ENCODE results near the gene S1PR3. TPM values are rescaled to one million over a fixed set of nuclear protein-coding genes. Genes with fewer than 3 reads are reported as not detected.

Gene S1PR3
- total RNA-seq, 1 donor, result 3.3 TPM

DNA sequence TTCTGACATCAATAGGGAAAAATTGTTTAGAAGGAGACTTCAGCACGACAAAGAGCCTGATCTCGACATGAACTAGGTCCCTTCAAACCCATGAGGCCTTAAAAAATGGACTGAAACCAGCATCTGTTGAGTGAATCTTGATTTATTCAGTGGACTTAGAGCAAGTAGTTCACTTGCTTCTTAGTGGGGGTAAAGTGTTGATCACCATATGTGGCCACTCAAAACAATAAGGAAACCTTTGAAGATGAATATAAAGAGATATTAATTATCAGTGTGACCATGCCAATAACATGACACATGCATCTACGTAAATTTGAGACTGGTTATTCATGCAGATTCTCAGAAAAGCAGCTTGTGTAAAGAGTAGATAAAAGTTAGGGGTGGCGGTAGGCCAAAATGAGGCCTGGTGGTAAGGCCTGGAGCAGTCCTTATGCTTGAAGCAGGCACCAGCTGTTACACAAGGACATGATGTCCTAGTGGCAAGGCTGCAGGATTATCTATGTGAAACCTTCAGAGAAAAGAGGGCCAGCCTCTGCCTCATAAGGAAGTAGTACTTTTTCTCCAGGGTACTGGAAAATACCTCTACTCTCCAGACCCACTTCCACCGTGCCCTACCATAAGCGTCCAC is 61.3 kb downstream of the S1PR3 start:
- H3K79me2 ChIP-seq (ENCODE audit: insufficient read depth, low read length), result no peaks in the 10 kb centered on the region
- DNase-seq (ENCODE audit: insufficient read length, low spot score, missing footprints), result no peak
- H3K4me3 ChIP-seq (ENCODE audit: insufficient read depth, low read length), result no peak overlapping the region
- no peaks in the 10 kb centered on the region for H4K20me1 ChIP-seq (ENCODE audit: insufficient read depth, low read length)
- no peak overlapping the region for H3K27ac ChIP-seq (ENCODE audit: low read depth, low read length)
- no peak overlapping the region for H2AFZ ChIP-seq (ENCODE audit: low read length)
- H3K27me3 ChIP-seq (ENCODE audit: insufficient read depth, low read length), result no peaks in the 10 kb centered on the region
- no peak overlapping the region for H3K4me2 ChIP-seq (ENCODE audit: insufficient read depth, low read length)
- no peaks in the 10 kb centered on the region for H3K36me3 ChIP-seq (ENCODE audit: insufficient read depth, low read length)
- H3K4me1 ChIP-seq (ENCODE audit: insufficient read depth, low read length), result no peaks in the 10 kb centered on the region
- TF ChIP-seq, protein P1, sequence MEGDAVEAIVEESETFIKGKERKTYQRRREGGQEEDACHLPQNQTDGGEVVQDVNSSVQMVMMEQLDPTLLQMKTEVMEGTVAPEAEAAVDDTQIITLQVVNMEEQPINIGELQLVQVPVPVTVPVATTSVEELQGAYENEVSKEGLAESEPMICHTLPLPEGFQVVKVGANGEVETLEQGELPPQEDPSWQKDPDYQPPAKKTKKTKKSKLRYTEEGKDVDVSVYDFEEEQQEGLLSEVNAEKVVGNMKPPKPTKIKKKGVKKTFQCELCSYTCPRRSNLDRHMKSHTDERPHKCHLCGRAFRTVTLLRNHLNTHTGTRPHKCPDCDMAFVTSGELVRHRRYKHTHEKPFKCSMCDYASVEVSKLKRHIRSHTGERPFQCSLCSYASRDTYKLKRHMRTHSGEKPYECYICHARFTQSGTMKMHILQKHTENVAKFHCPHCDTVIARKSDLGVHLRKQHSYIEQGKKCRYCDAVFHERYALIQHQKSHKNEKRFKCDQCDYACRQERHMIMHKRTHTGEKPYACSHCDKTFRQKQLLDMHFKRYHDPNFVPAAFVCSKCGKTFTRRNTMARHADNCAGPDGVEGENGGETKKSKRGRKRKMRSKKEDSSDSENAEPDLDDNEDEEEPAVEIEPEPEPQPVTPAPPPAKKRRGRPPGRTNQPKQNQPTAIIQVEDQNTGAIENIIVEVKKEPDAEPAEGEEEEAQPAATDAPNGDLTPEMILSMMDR (IDR thresholded peaks at IDR 0.05; ENCODE audit: extremely low read depth, low read depth, low read length), result no peak
- H3K9me3 ChIP-seq (ENCODE audit: low read depth, low read length), result no peaks in the 10 kb centered on the region

DNA sequence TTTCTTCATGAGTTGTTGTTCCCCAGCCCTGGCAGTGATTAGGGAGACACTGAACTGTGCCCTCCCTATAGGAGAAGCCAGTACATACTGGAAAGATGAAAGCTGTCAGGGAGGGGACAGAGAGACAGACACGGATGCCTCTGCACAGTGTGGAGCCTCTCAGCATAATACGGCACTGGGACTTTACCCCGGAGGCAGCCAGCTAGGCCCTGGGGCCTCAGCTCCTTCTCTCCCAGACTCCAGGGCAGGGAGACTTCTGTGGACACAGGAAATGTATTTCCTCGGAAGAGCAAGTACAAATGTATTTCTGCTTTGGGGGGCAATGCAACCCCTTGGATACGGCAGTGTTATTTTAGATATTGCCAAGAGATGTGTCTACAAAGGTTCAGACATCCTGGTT is 62.0 kb downstream of the S1PR3 start:
- TF ChIP-seq, protein P1 (IDR thresholded peaks at IDR 0.05; ENCODE audit: extremely low read depth, low read depth, low read length), result no peak
- no peaks in the 10 kb centered on the region for H3K36me3 ChIP-seq (ENCODE audit: insufficient read depth, low read length)

More for the DNA sequence above, 62.0 kb downstream of the S1PR3 start:
- no peaks in the 10 kb centered on the region for H3K27me3 ChIP-seq (ENCODE audit: insufficient read depth, low read length)
- H4K20me1 ChIP-seq (ENCODE audit: insufficient read depth, low read length), result no peaks in the 10 kb centered on the region
- no peaks in the 10 kb centered on the region for H3K79me2 ChIP-seq (ENCODE audit: insufficient read depth, low read length)
- H3K4me1 ChIP-seq (ENCODE audit: insufficient read depth, low read length), result no peaks in the 10 kb centered on the region
- no peak overlapping the region for H2AFZ ChIP-seq (ENCODE audit: low read length)
- H3K4me3 ChIP-seq (ENCODE audit: insufficient read depth, low read length), result no peak overlapping the region
- H3K4me2 ChIP-seq (ENCODE audit: insufficient read depth, low read length), result no peak overlapping the region
- no peak for DNase-seq (ENCODE audit: insufficient read length, low spot score, missing footprints)
- H3K27ac ChIP-seq (ENCODE audit: low read depth, low read length), result no peak overlapping the region
- no peaks in the 10 kb centered on the region for H3K9me3 ChIP-seq (ENCODE audit: low read depth, low read length)

Other genes starting within 250 kb of the S1PR3 start
- under 0.01 and 0.36 TPM in 2 replicates for gene SHC3, start 187.3 kb downstream of the S1PR3 start, total RNA-seq